Measurements from ENCODE around the gene AKAP5. TPM values are rescaled to one million over a fixed set of nuclear protein-coding genes. Genes with fewer than 3 reads are reported as not detected.

The AKAP5 gene, protein sequence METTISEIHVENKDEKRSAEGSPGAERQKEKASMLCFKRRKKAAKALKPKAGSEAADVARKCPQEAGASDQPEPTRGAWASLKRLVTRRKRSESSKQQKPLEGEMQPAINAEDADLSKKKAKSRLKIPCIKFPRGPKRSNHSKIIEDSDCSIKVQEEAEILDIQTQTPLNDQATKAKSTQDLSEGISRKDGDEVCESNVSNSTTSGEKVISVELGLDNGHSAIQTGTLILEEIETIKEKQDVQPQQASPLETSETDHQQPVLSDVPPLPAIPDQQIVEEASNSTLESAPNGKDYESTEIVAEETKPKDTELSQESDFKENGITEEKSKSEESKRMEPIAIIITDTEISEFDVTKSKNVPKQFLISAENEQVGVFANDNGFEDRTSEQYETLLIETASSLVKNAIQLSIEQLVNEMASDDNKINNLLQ
- under 1 TPM; 0.89 to 0.99 TPM for total RNA-seq

- Mint-ChIP-seq H3K36me3 (ENCODE audit: low read depth) (peaks cover 7% of the 10 kb centered on the region), H3K27me3 (no peaks in the 10 kb centered on the region), H3K27ac (peak within 1 kb of the TSS; percentile 80), H3K4me3 (peak within 1 kb of the TSS; percentile 80), H3K9me3 (no peaks in the 10 kb centered on the region), H3K4me1 (peaks cover 33% of the 10 kb centered on the region)
- peak; percentile 63 for DNase-seq
- CTCF ChIA-PET = interaction anchor here (0.9 to 1.2 kb wide), 2 partner anchors 14 to 36 kb away, joined by 3 read pairs; no protein-coding TSS in a partner anchor
- POLR2A ChIA-PET = interaction anchor here (0.6 kb wide), 1 partner anchor 143 kb away, joined by 4 read pairs; no protein-coding TSS in a partner anchor
Measured at GRCh38 chr14:64465191-64465822, at the start of gene AKAP5. Gene AKAP5, plus strand, starts transcription at chr14:64465499. Its CDS starts 2,896 bp downstream, at chr14:64468395.

DNA sequence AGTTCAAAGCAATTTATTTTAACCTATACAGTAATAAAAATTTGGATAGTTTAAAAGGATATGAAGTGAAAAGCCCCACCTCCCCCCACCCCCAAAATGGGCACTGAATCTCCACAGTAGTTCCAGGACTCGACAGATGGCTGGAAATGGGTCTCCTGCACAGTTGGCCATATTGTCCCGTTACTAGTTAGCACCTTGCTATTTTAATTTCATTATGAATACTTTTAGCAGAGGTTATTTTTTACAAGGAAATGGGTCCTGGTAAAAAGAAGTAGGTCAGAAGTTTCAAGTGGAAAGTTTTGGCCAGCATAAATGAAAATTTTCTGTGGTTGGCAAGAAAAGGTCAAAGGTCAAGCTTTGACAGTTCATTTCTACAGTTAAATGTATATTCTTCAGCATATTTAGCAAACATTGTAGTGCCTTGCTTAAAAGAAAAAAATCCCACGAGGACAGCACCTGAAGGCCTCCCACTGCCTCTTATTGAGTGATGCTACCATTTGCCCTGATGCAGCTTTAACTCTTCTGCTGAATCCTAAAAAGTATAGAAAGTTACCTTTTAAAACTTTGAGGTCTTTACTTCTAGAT lies 48.9 kb upstream of the AKAP5 start:
- Mint-ChIP-seq H3K27me3 (no peaks in the 10 kb centered on the region), H3K27ac (no peak overlapping the region), H3K4me1 (peaks cover 14% of the 10 kb centered on the region), H3K9me3 (no peaks in the 10 kb centered on the region), H3K4me3 (no peak overlapping the region), H3K36me3 (ENCODE audit: low read depth) (peaks cover 63% of the 10 kb centered on the region)
- no peak for DNase-seq
- POLR2A ChIA-PET = no interaction called here
- CTCF ChIA-PET = interaction anchor here (0.6 to 1.8 kb wide), 7 partner anchors 12 to 458 kb away, joined by 3 to 6 read pairs (median 3); no protein-coding TSS in a partner anchor

DNA sequence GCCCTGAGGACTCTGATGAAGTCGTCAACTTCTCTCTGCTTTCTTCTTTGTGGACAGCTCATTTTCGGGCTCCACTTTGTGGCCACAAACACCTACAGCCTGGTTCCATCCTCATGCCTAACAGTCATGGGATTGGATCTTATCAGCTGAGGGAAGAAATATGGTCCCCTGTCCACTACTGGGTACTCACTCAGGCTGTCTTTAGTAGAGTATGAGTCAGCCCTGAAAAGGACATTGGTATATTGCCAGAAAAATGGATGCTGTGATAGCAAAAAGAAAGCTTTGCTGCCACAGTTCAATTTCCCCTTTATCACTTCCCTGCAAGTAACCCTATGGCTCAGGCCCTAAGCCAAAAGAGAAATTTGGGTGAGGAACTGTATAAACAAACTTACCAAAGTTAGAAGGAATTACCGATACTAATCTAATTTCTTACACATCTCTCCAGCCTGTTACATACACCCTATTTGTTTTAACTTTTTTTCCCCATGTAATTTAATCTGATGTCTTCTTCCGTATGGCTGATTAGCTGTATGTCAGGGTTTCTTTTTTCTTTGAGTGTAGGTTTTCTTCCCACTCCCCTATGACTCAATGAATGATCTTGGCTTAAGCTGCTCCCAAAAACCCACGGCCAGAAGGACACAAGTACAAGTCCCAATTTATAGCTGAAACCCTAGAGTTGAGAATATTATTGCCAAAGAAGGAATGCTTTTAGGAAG lies 48.1 kb upstream of the AKAP5 start:
- ChIA-PET CTCF (interaction anchor here (0.6 to 1.8 kb wide), 4 partner anchors 15 to 143 kb away, joined by 3 to 6 read pairs (median 4); no protein-coding TSS in a partner anchor), POLR2A (no interaction called here)
- no peaks in the 10 kb centered on the region for H3K27me3 Mint-ChIP-seq
- peaks cover 61% of the 10 kb centered on the region for H3K36me3 Mint-ChIP-seq (ENCODE audit: low read depth)
- H3K9me3 Mint-ChIP-seq = no peaks in the 10 kb centered on the region
- H3K27ac Mint-ChIP-seq = no peak overlapping the region
- no peak for DNase-seq
- H3K4me1 Mint-ChIP-seq = peaks cover 7% of the 10 kb centered on the region
- H3K4me3 Mint-ChIP-seq = no peak overlapping the region

DNA sequence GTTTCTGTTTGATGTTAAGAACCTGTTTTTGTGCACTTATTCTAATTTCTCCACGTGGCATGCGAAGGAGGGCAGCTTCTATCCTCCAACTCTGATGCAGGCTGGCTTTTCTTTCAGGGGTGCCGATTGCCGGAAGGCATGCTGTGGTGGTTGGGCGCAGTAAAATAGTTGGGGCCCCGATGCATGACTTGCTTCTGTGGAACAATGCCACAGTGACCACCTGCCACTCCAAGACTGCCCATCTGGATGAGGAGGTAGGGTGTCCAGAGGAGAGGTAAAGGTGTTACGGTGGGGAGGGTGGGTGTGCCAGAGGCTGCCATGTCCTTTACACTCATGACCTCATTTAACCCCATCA lies 47.6 kb upstream of the AKAP5 start:
- Mint-ChIP-seq H3K36me3 (ENCODE audit: low read depth) (peaks cover 62% of the 10 kb centered on the region), H3K9me3 (no peaks in the 10 kb centered on the region), H3K27ac (no peak overlapping the region), H3K4me1 (peaks cover 5% of the 10 kb centered on the region), H3K27me3 (no peaks in the 10 kb centered on the region), H3K4me3 (no peak overlapping the region)
- no peak for DNase-seq
- CTCF ChIA-PET = interaction anchor here (1.8 kb wide), 1 partner anchor 25 kb away, joined by 6 read pairs; no protein-coding TSS in a partner anchor
- POLR2A ChIA-PET = no interaction called here

- DNase-seq = no peak
- Mint-ChIP-seq H3K4me1 (peaks cover 9% of the 10 kb centered on the region), H3K9me3 (no peaks in the 10 kb centered on the region), H3K27me3 (no peaks in the 10 kb centered on the region), H3K27ac (no peak overlapping the region), H3K36me3 (ENCODE audit: low read depth) (peaks cover 61% of the 10 kb centered on the region), H3K4me3 (no peak overlapping the region)
- CTCF ChIA-PET = interaction anchor here (0.8 to 1.3 kb wide), 4 partner anchors 9 to 92 kb away, joined by 3 to 5 read pairs (median 4); no protein-coding TSS in a partner anchor
- POLR2A ChIA-PET = no interaction called here
Measured at GRCh38 chr14:64419003-64419402, 46.3 kb upstream of the AKAP5 start.

- Mint-ChIP-seq H3K27me3 (no peaks in the 10 kb centered on the region), H3K36me3 (ENCODE audit: low read depth) (peaks cover 63% of the 10 kb centered on the region), H3K27ac (no peak overlapping the region), H3K4me1 (peaks cover 4% of the 10 kb centered on the region), H3K9me3 (no peaks in the 10 kb centered on the region), H3K4me3 (no peak overlapping the region)
- no peak for DNase-seq
- ChIA-PET POLR2A (interaction anchor here (0.7 kb wide), 1 partner anchor 34 kb away, joined by 3 read pairs; no protein-coding TSS in a partner anchor), CTCF (interaction anchor here (1.0 to 2.5 kb wide), 7 partner anchors 9 to 90 kb away, joined by 3 to 9 read pairs (median 3); no protein-coding TSS in a partner anchor)
Measured at GRCh38 chr14:64421166-64421565, 44.1 kb upstream of the AKAP5 start.

DNA sequence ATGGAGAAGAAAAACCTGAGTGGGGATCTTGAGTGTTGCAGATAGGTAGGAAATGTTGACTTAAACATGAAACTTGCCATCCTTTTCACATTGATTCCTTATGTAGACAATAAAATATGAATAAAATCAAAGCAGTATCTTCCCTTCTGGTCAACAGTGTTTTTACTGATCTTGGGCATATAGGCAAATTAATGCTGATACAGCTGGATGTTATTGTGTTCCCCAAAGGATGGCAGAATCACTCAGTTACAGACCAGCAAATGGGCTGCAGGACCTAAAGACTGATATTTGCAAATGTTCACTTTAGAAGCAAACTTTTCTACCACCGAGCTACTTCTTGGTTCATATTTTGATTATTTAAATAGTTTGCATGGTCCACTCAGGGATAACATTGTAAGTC lies 43.3 kb upstream of the AKAP5 start:
- Mint-ChIP-seq H3K36me3 (ENCODE audit: low read depth) (peaks cover 62% of the 10 kb centered on the region), H3K4me3 (no peak overlapping the region), H3K27ac (no peak overlapping the region), H3K4me1 (peaks cover 4% of the 10 kb centered on the region), H3K9me3 (no peaks in the 10 kb centered on the region), H3K27me3 (no peaks in the 10 kb centered on the region)
- no peak for DNase-seq
- POLR2A ChIA-PET = no interaction called here
- CTCF ChIA-PET = interaction anchor here (0.9 to 2.5 kb wide), 5 partner anchors 15 to 30 kb away, joined by 3 to 8 read pairs (median 3); no protein-coding TSS in a partner anchor

DNA sequence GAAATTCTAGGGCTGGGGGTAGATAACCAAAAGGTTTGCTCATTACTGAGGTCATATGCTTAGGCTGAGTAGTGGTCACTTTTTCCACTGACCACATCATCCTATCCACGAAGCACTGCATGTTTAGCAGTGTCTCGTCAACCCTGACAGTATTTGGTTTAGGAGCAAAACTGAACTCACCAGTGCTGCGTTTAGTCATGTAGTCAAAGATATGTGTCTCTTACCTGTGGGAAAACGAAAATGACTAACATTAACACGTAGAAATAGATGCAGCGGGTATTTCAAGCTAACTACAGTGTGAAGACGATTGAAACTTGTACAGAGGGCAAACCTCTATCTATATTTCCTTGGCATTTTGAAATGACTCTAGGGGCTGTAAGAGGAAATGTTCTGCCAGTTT lies 42.5 kb upstream of the AKAP5 start:
- no peak overlapping the region for H3K4me3 Mint-ChIP-seq
- no peak for DNase-seq
- no peak overlapping the region for H3K27ac Mint-ChIP-seq
- peaks cover 60% of the 10 kb centered on the region for H3K36me3 Mint-ChIP-seq (ENCODE audit: low read depth)
- ChIA-PET POLR2A (no interaction called here), CTCF (interaction anchor here (0.7 to 2.5 kb wide), 6 partner anchors 9 to 32 kb away, joined by 3 to 8 read pairs (median 6); no protein-coding TSS in a partner anchor)
- H3K9me3 Mint-ChIP-seq = no peaks in the 10 kb centered on the region
- H3K4me1 Mint-ChIP-seq = peaks cover 4% of the 10 kb centered on the region
- H3K27me3 Mint-ChIP-seq = no peaks in the 10 kb centered on the region

- no peaks in the 10 kb centered on the region for H3K27me3 Mint-ChIP-seq
- H3K9me3 Mint-ChIP-seq = no peaks in the 10 kb centered on the region
- peaks cover 63% of the 10 kb centered on the region for H3K36me3 Mint-ChIP-seq (ENCODE audit: low read depth)
- no peak overlapping the region for H3K27ac Mint-ChIP-seq
- ChIA-PET POLR2A (no interaction called here), CTCF (interaction anchor here (1.1 to 2.2 kb wide), 4 partner anchors 13 to 24 kb away, joined by 3 to 7 read pairs (median 5); no protein-coding TSS in a partner anchor)
- no peak overlapping the region for H3K4me3 Mint-ChIP-seq
- H3K4me1 Mint-ChIP-seq = peaks cover 4% of the 10 kb centered on the region
- DNase-seq = no peak
Measured at GRCh38 chr14:64423987-64424386, 41.3 kb upstream of the AKAP5 start.

DNA sequence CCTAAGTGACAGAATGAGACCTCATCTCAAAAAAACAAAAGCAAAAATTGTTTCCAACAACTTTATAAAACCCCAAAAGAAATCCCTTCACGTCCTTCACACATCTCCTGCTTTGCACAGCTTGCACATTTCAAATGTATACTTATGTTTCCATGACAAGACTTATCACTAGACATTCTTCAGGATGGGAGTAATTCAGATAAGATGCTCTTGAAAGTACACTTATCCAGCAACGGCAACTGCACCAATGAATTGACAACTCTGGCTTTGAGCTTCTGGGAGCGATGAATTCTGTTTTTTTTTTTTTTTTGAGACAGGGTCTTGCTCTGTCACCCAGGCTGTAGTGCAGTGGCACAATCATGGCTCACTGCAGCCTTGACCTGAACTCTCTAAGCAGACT lies 30.8 kb upstream of the AKAP5 start:
- POLR2A ChIA-PET = no interaction called here
- H3K4me1 Mint-ChIP-seq = peaks cover 19% of the 10 kb centered on the region
- H3K9me3 Mint-ChIP-seq = no peaks in the 10 kb centered on the region
- H3K36me3 Mint-ChIP-seq (ENCODE audit: low read depth) = peaks cover 47% of the 10 kb centered on the region
- H3K27ac Mint-ChIP-seq = no peak overlapping the region
- H3K27me3 Mint-ChIP-seq = no peaks in the 10 kb centered on the region
- no peak overlapping the region for H3K4me3 Mint-ChIP-seq
- DNase-seq = no peak
- CTCF ChIA-PET = interaction anchor here (0.7 to 1.6 kb wide), 5 partner anchors 9 to 643 kb away, joined by 3 to 7 read pairs (median 4); no protein-coding TSS in a partner anchor

GRCh38 chr14:64438181-64438841 lies 27.0 kb upstream of the AKAP5 start:
- no peak for DNase-seq
- no peaks in the 10 kb centered on the region for H3K27me3 Mint-ChIP-seq
- no peak overlapping the region for H3K4me3 Mint-ChIP-seq
- ChIA-PET POLR2A (no interaction called here), CTCF (interaction anchor here (1.0 to 1.5 kb wide), 3 partner anchors 8 to 102 kb away, joined by 3 to 5 read pairs (median 4); partner anchors contain the start of gene HSPA2)
- peak overlapping the region; percentile 46 for H3K27ac Mint-ChIP-seq
- H3K4me1 Mint-ChIP-seq = peaks cover 19% of the 10 kb centered on the region
- no peaks in the 10 kb centered on the region for H3K9me3 Mint-ChIP-seq
- H3K36me3 Mint-ChIP-seq (ENCODE audit: low read depth) = peaks cover 44% of the 10 kb centered on the region

- no peak for DNase-seq
- ChIA-PET POLR2A (no interaction called here), CTCF (interaction anchor here (1.0 to 1.5 kb wide), 2 partner anchors 9 to 12 kb away, joined by 4 to 5 read pairs; no protein-coding TSS in a partner anchor)
- H3K4me3 Mint-ChIP-seq = no peak overlapping the region
- no peak overlapping the region for H3K27ac Mint-ChIP-seq
- no peaks in the 10 kb centered on the region for H3K9me3 Mint-ChIP-seq
- H3K4me1 Mint-ChIP-seq = peaks cover 19% of the 10 kb centered on the region
- H3K27me3 Mint-ChIP-seq = no peaks in the 10 kb centered on the region
- peaks cover 49% of the 10 kb centered on the region for H3K36me3 Mint-ChIP-seq (ENCODE audit: low read depth)
Measured at GRCh38 chr14:64439141-64439540, 26.2 kb upstream of the AKAP5 start.

Measured in activated CD4-positive, alpha-beta T cell treated with anti-CD3 and anti-CD28 coated beads, Interleukin-2, amount 10 ng/mL, durations not matched to agents 7 days and 5 days (primary cell).